SW 1271 (cell line): ENCODE data around the gene SFSWAP.
"Not testable (repeated sequence)": the region's sequence is repeated elsewhere in the genome, so short reads cannot be mapped to it uniquely, and the experiment has no call there.

ENCODE experiments used
- DNase-seq, 2 experiments: peaks; one replicate each; lab custom pipeline; 2025; lab: John Stamatoyannopoulos, UW

SFSWAP gene

DNA sequence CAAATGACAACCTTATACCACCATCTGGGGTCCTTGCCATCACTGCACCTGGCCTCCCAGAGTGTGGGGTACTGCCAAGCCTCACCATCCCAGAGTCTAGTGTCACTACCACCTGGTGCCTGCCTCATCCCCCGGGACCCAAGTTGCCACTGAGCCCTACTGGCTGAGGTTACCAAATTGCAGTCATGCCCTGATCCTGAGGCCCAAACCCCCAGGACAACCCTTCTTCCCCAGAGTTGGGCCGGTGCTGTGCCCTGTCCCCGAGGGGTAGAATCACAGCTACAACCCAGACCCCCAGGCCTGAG, 8.4 kb upstream of the SFSWAP start:
- DNase-seq = no peak

DNA sequence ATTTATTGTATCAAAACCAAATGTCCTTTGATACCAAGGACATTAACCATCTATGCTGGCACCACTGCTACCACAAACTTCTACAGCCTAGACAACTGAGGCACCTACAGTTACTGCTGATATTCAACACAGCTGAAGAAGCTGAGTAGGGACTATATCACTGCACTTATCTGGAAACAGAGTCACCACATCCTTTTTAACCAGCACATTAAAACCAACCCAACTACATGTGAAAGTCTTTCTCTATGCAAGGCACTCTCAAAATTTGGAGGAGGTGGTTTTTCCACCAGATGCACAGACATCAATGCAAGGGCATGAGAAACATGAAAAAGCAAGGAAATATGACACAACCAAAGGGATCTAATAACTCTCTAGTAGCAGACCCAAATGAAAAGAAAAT, 7.7 kb upstream of the SFSWAP start:
- DNase-seq = no peak

DNA sequence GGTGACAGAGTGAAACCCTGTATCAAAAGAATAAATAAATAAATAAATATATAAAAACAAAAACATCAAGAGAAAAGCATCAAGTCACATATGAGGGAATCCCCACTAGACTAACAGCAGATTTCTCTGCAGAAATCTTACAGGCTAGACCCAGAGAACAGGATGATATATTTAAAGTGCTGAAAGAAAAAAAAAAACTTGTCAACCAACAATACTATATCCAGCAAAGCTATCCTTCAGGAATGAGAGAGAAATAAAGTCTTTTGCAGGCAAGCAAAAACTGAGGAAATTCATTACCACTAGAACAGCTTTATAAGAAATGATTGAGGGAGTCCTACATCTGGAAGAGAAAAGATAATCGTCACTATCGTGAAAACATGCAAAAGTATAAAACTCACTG, 6.4 kb upstream of the SFSWAP start:
- DNase-seq = no peak

DNA sequence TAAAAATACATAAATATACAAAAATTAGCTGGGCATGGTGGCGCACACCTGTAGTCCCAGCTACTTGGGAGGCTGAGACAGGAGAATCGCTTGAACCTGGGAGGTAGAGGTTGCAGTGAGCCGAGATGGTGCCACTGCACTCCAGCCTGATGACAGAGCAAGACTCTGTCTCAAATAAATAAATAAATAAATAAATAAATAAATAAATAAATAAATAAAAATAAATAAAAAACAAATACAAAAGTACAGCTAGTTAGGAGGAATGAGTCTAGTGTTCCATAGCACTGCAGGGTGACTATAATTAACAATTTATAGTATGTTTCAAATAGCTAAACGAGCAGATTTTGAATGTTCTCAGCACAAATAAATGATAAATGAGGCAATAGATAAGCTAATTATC, 4.2 kb upstream of the SFSWAP start:
- DNase-seq = not testable (repeated sequence)

DNA sequence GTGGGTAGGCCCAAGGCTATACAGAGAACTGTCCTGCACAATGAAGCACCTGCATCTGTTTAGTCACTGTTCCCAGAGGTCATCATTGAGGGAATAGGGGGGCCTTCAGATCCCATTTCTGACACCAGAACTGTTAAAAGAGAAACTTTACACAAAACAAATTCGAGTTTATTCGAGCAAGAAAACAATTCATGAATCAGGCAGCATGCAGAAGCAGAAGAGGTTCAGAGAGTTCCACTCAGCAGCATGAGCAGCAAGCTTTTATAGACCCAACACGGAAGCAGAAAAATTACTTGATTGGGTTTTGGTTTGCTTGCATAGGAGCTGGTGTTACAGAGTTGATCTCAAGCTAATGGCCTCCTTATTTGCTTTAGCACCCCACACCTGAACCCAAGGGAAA, 1.7 kb upstream of the SFSWAP start:
- no peak for DNase-seq

DNA sequence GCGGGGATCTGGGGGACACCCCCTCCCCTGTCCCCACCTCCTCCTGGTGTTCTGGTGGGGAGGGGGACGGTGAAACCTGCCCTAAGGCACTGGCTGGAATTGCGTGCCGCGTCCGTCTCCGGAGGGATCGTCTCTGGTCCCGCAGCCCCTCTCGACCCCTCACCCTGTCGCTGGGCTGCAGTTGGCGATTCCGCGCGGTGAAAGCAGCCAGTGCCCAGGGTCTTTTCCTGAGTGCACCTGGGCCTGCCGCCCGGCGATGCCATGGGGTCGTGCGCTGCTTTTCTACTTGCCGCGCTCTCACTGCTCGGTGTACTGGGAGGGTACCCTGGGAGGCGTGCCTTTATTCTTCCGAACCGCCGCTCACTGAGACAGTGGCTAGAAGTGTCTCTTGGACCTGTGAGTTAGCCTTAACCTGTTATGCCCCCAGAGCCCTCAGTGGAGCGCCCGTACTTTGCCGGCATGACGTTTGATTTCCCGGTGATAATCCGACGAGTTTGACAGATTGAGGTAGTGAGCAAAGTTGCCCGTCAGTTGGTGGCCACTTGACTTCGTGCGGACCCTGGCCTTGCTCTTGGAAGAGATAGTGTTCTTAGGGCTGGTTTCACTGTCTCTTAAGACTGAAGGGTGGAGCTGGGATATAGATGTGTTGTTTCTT, 788 bp downstream of the SFSWAP start:
- no peak for DNase-seq

DNA sequence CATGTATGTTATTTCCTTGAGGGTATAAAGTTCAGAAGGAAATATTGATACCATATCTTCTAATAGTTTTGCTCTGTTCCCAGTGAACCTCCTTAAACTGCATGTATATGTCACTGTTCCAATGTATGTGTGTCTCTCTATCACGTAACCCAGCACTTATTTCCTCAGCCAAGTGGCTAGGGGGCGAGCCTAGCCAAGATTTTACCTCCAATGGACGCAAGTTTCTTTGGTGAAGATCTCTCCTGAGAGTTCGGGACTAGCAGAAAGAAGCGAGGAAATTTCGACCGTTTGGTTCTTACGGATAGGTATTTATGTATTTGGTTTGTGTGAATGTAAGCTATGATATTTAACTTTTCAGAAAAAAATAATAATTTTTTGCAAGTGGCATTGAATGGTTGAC, 2.5 kb downstream of the SFSWAP start:
- no peak for DNase-seq

DNA sequence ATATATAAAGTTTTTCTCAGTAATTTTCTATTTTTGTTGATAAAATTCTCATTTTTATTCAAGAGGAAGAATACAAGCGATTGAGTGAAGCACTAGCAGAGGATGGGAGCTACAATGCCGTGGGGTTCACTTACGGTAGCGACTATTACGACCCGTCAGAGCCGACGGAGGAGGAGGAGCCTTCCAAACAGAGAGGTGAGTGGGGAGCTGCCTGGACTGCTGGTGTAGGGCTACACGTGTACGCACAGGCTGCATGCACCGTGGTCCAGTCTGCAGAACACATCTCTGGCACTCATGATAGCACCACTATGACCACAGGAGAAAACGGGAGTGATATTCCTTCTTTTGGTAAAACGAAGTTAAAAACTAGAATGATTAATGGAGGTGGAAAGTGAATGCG, 3.9 kb downstream of the SFSWAP start:
- DNase-seq = no peak

DNA sequence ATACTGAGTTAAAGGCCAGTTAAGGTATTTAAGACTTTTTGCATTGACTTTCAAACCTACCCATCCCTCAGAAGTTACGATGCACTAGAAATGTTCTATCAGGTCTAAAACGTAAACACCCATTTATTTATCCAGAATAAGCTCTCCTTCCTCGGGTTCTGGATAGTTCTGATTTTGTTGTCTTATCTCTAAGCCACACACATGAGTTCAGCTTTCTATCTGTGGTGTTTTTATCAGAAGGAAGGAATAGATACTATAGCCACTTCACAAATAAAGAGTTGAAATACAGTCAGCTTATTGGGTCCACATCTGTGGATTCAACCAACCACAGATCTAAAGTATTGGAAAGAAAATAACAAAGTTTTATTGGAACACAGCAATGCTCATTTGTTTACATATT, 5.4 kb downstream of the SFSWAP start:
- no peak for DNase-seq

DNA sequence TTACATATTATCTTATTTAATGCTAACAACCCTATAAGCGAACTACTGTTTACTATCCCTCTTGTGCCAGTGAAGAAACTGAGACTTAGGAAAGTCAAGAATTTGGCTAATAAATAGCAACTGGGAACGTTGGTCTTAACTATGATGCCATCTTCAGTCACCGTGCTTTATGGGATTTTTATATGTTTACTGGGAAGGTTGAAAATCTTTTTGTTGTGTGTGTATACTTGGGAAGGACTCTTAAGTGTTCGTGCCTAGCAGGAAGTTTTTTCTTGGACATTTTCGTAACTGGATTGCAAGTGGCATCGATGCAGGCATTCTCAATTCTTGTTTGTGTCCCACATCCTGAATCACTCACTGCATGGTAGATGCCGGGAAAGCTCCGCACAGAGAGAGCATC, 9.4 kb downstream of the SFSWAP start:
- no peak for DNase-seq

DNA sequence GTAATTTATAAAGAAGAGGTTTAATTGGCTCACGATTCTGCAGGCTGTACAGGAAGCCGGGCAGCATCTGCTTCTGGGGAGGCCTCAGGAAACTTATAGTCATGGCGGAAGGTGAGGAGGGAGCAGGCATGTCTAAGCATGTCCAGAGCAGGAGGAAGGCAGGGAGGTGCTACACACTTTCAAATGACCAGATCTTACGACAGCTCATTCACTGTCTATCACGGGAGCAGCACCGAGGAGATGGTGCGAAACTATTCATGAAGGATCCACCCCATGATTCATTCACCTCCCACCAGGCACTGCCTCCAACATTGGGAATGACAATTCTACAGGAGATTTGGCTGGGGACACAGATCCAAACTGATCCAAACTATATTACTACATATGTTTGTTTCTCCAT, 10.0 kb downstream of the SFSWAP start:
- no peak for DNase-seq

DNA sequence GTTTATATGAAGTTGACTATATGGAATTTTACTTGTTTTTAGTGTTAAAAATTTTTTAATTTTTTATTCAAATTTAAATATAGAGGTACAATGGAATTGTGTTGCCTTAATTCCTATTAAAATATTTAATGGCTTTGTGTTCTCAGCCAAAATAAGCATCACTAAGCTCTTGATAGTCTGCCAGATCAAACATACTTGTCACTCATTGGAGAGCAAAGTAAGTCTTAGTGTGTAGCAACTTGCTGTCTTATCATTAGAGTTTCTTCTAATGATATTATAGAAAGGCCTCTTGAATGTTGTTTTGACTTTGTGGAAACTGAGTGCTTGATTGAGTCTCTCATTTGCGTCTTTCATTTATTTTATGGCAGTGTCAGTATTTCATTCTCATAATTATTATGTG, 10.7 kb downstream of the SFSWAP start:
- no peak for DNase-seq

DNA sequence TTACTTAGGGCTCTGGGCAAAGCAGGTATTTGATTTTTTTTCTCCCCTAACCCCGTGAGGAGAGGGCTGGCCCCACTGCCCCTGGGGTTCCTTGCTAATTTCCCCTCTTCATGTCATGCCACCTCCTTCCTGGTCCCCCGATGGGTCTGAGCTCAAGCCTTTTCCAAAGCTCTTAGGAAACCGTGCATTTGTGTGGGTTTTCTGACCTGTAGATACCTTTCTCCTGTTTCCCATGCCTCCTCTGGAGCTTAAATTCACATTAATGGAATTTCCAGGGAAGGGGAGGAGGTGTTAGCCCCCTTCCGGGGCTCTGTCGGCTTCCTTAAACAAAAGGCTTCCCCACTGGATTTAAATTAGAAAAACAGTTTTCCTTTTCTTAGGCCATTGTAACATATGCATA, 12.6 kb downstream of the SFSWAP start:
- DNase-seq = no peak

DNA sequence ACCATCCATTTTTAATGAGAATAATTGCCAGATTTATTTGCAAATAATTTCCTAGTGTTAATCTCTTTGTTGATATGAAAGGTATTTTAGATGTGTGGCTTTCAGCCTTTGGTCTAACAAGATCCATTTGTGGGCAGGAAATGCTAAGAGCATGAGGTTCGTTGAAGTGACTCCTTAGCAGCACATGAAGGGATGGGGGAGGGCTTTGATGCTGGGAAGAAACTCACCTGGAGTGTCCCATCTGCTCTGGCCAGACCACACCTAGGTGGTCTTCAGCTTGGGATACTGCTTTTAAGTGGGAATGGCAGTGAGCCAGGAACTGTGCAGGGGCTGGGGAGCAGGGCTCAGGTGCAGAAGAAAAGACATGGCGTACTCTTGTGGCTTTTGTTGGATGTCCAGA, 13.6 kb downstream of the SFSWAP start:
- DNase-seq = no peak

DNA sequence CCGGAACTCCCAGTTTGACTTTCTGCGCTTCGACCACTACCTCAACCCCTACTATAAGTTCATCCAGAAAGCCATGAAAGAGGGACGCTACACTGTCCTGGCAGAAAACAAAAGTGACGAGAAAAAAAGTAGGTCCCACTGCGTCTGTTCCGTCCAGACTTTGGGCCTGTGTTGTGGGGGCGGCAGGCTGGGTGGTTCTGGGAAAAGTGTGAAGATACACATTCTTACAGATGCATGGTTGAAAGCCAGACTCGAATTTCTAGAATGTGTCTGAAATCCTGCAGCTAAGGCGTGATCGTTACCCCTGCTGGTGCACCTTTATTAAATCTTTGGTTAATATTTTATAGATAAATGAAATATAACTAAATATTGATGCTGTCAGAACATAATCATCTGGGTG, 14.6 kb downstream of the SFSWAP start:
- DNase-seq = no peak

DNA sequence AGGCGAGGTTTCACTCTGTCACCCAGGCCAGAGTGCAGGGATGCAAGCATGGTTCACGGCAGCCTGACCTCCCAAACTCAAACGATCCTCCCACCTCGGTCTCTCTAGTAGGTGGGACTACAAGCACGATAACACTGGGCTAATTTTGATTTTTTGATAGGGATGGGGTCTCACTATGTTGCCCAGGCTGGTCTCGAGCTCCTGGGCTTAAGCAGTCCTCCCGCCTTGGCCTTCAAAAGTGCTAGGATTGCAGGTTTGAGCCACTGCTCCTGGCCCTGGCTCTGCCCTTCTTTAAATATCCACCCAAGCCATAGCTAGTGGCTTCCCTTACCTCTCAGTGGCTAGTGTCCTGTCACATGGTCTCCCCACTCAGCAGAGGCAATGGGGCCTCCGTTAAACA, 17.8 kb downstream of the SFSWAP start:
- DNase-seq = no peak

DNA sequence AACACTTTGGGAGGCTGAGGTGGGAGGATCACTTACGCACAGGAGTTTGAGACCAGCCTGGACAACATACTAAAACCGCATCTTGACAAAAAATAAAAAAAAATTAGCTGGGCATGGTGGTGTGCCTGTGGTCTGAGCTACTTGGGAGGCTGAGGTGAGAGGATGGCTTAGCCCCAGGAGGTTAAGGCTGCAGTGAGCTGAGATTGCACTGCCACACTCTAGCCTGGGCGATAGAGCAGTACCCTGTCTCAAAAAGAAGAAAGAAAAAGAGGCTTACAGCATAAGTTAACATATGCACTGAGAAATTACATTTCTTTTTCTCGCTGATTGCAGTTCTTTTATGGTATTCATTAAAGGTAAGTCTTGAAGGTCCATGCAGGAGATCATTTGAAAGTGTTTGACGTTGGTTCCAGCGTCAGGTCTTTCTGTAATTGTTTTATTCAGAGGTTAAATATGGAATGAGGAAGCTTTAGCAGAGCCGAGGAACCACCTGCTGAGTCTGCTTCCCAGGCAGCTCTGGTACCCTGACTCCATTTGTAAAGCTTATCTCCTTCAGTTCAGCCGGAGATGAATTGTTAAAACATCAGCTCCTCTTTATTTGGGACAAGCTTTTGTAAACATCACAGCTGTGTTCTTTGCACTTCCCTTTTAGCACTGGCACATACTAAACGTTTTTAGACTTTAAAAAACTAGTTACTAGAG, 18.5 kb downstream of the SFSWAP start:
- no peak for DNase-seq

DNA sequence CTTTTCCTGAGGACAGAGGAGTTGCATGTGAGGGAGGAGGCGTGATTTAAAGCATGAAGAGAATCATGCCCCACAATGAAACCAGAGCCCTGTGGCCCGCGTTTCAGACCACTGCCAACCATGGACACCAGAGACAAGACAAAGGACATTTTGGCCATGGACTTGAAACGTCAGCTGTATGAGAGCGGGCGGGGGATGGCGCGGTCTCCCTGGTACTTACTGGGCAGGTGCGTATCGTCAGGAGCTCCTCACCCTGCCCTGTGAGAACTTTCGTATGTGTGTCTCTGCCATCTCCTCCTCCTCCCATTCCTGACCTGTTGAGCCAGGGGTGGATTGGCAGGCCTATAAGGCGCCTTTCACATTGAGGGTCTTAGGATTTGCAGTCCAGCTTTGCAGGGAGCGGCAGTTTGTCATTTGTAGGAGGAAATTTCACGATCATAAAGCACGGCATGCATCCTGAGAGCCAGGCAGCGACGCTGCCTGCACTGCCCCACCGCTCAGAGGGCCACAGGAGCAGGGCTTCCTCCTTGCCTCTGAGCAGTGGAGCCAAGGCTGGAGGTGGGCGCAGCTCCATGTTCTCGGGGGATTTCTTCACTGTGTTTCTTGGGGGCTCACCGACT, 22.2 kb downstream of the SFSWAP start:
- no peak for DNase-seq

DNA sequence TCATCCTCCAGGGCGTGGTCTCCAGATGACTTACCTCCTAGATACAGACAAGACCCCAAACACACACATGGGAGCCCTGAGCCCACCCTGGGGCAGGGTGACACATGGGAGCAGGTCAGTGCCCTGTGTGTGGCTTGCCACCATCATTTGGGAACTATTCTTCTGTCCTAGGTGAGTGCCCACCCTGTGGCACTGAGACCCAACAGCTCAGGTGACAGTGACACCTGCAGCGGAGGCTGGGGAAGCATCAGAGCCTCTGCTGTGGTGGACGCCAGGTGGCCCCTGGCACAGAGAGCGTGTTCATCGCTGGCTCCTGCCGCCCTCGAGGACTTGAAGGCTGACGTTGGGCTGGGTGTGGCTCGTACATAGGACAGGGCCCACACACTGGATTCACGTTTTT, 23.0 kb downstream of the SFSWAP start:
- no peak for DNase-seq

DNA sequence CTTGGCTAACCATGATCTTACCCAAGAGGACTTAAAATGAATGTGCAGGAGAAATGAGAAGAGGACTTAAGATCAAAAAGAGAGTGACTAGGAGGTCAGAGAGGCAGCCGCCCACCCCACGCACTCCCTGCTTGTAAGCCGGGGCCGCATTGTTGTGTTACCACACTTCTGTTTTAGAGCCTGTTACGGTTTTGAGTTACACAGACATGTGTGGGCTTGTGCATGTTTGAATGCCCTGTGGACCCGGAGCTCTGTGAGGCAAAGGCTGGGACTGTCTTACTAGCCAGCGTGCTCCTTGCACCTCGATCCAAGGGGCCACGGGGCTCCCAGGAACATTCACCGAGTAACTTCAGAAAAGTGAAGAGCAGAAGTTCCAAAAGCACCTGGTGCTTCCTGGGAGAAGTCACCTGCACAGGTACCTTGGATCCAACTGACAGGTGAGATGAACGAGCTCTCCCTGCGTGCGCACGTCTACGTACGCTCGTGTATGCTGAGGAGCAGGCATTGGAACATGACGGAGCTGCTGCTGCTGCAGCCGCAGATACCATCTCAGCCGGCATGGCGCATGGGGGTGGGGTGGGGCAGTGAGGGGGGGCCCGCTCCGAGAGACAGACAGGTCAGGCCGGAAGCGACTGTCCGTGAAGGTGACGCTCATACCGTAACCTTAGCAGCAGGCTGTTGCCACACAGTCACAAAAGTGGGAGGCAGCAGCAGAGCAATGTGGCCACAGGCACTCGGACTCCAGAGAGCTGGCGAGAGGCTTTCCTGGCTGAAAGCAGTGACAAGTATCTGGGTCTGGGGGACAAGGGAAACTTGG, 23.7 kb downstream of the SFSWAP start:
- no peak for DNase-seq

DNA sequence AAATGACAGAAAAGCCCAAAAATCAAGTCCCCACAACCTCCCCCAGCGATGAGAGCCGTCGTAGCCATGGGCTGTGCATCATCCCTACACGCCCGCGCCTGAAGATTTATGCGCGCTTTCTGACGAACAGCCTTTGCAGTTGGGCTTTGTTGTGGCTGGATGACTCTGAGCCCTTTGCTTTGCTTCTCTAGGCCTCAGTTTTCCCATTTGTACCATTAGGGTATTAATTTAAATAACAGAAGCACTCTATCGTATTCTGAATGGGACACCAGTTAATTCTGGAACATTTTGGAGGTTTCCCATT, 24.2 kb downstream of the SFSWAP start:
- no peak for DNase-seq

DNA sequence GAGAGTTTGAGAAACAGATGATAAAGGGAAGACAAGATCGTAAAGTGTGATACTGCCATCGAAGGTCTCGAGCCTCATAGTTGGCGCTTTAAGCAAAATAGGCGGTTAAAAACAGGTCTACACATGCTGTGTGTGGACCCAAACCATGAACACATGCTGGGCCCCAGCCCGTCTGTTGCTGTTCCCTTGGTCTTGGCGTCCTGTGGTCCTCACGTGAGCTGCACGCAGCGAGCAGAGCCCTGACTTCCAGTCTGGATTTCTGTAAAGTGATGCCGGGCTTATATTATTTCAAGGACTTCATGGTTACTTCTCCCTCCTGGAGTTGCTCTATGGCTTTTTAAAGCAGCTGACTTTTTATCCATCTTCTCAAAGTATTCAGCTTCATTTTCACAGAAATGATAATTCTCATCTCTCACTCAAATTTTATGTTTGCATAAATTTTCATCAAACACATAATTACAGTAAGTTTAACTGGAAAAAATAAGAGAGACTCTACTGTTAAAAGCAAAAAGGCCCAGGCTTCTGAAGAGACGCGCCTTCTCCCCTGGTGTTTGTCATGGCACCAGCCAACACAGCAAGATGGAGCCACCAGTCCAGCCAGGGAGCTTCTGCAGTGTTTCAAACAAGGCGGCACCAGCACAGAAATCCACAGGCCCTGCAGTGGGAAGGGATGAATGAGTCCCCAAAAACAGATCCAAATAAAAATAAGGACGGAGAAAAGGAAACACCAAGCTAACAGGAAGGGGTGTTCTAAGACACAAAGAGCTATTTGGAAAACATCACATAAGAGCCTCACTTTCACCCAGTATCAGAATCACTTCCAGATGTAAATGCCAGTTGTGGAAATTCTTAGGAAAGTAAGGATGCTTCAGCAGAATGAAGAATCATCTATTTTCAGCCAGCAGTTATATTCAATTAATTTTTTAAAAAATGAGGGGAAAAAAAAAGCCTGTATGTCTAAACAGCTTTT, 24.9 kb downstream of the SFSWAP start:
- DNase-seq = no peak
